Stimulated activated CD4-positive, alpha-beta T cell treated with anti-CD3 and anti-CD28 coated beads, Interleukin-15, amount 100 ng/mL, for 1 hour (primary cell): ENCODE data around the gene FMN2.
"Not testable (repeated sequence)": the region's sequence is repeated elsewhere in the genome, so short reads cannot be mapped to it uniquely, and the experiment has no call there.

ENCODE experiments used
- DNase-seq, 2 donors: peaks; one replicate each; pipeline ENCODE4 v3.0.0-alpha.2; 2020; ENCODE audit warnings: low read depth in 1 of 2, low spot score in 1 of 2

The FMN2 gene

DNA sequence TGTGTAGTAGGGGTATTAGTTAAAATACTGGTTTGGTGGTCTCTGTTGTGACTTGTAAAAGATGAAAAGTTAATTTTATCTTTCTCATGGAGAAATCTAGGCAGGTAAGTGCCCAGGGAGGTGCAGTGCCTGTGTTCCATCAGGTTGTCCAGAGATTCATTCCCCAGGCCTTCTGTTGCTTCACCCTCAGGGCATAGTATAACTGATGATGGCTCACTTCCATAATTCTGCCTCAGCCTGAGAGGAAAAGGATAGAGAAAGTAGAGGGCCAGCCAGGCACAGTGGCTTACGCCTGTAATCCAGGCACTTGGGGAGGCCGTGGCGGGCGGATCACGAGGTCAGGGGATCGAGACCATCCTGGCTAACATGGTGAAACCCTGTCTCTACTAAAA lies 153.9 kb downstream of the FMN2 start:
- DNase-seq, result no peak

DNA sequence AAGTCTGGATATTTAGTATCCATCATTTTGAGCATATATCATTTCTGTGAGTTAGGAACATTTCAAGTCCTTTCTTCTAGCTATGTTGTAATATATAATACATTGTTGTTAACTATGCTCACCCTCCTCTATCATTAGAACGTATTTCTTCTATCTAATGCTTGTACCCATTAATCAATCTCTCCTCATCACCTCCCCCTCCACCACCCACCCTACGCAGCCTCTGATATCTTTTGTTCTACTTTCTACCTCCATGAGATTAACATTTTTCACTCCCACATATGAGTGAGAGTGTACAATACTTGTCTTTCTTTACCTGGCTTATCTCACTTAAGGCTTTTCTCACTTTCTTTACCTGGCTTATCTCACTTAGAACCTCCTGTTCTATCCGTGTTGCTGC lies 156.2 kb downstream of the FMN2 start:
- no peak for DNase-seq

DNA sequence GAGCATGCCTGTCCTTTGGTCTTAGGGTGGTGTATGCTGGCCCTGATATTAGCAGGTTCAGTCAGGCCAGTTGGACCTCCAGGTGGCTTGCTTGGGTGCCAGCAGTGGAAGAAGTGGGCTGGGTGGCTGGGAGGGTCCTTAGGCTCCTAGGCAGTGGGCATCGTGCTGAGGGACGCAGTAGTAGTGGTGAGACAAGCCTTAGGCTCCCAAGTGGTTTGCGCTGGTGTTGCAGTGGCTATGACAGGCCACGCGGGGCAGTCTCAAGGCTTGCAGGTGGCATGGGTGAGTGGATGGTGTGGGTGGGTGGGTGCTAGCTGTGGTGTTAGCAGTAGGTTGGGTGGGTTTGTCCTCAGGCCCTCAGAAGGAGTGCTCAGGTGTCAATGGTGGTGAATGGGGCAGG lies 162.3 kb downstream of the FMN2 start:
- no peak for DNase-seq

DNA sequence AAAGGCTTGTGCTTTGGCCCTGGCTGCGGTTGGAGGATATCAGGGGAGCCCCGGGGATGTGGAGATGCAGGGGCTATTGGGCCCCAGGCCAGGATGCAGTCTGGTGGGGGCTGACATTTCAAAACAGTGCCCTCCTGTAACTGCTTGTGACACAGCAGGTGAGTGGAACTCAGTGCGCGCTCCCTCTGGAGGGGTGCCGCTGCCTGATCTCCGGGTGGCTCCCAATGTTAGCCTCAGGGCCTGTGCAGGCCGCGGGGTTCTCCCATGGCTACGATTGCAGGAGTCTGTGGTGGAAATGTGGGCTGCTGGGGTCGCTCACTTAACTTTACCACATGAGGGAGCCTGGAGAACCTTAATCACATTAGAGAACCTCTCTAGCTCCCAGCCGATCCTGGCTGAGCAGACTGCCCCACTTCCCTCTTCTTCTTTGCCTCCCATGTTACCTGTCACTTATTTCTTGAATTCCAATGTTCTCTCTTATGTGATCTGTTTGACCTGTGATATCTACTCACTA lies 163.2 kb downstream of the FMN2 start:
- DNase-seq, result no peak

DNA sequence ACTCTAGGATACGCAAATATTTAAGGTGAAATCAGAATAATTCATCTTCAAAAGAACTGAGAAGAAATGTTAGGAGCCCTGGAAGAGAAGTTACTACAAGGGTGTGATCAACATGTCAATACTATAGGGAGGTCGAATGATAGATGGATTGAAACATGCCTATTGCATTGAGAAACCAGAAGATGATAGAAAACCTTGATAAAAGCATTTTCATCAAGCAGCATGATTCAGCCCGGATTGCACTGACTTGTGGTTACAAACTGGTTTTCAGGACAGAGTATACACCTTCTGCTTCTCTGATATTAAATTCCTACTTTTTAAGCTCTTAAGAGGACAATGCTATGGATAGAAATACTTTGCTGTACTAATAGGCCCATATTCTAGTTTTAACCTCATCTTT lies 164.2 kb downstream of the FMN2 start:
- no peak for DNase-seq

DNA sequence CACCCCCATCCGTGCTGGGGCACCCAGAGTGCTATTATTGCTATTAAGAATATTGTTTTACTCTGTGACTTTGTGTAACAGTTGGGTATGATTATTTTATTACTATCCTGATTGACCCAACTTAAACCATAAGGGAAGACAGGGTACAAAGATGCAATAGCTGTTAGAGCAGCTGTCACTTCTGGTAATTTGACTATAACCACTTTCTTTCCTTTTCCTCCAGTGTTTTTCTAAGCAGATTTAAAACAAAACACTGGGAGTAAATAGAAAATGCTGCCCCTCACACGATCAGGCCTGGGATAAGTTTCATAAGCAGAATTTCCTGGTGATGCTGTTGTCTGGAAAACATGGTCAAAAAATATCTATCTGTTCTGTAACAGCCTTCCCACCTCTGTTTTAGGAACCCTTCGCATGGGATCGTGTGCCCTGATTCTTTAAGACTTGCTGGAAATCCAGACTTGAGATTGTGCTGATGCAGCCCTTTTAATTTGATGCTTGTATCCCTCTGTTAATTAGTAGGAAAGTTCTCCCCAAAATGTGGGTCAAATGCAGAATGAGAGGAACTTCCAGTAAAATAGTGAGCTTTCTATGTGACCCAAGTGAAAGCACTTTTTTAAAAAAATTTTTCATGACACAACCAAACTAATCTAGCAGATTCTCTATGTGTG lies 165.3 kb downstream of the FMN2 start:
- no peak for DNase-seq

DNA sequence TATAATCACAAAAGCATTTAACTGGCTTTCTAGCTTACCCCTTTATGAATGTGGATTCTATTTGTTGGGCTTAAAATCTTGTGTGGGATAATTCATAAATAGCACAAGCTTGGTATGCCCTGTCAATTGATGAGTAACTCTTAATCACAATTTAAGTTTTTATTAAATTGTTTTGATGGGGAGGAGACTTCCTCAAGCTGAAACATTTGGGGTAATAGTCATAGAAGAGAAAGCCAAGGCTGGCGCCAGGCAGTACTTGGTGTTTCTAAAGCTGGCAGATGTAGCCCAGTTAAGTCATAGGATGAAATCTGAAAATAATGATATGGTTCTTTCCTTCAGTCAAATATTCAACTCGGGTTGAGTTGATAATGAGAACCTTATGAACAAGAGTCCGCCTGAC lies 167.2 kb downstream of the FMN2 start:
- DNase-seq, result no peak

DNA sequence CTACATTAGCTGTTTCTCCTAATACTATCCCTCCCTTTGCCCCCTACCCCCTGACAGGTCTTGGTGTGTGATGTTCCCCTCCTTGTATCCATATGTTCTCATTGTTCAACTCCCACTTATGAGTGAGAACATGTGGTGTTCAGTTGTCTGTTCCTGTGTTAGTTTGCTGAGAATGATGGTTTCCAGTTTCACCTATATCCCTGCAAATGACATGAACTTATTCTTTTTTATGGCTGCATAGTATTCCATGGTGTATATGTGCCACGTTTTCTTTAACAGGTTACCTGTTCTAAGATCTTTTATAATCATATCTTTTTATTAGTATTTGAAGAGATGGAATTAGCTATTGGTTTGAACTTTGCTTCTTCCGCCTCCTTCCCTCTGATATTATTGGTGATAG lies 172.8 kb downstream of the FMN2 start:
- DNase-seq, result not testable (repeated sequence)

DNA sequence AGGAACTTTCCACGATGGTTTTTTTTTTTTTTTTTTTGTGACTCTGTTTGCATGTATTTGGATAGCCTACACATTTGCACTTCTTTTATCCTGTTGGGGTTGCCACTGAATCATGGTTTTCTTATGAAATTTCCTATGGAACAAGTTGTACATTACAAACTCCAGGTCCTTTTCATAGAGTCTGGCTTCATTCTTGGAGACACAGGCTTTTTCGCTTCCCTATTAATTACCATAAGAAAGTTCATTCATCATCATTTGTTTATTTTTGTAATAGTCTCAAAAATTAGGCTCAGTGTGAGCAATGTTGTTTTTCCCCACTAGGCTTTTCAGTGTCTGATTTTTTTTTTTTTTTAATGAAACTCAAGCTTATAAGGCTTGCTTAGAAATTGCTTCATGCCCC lies 179.4 kb downstream of the FMN2 start:
- DNase-seq, result no peak

DNA sequence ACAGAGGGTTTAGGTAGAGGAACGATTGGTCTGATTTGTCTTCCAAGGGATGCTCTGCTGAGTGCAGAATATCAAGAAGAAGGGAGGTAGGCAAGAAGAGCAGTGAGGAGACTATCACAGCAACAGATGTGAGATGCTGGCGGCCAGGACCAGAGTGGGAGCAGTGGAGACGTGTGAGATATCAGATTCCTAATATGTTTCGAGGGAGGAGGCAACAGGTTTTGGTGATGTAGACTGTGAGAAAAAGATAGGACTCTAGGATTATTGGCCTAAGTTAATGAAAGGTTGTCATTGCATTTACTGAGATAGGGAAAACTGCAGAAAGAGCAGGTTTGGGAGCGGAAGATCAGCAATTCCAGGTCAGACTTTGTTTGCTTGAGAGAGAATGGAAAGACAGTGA lies 182.9 kb downstream of the FMN2 start:
- no peak for DNase-seq

DNA sequence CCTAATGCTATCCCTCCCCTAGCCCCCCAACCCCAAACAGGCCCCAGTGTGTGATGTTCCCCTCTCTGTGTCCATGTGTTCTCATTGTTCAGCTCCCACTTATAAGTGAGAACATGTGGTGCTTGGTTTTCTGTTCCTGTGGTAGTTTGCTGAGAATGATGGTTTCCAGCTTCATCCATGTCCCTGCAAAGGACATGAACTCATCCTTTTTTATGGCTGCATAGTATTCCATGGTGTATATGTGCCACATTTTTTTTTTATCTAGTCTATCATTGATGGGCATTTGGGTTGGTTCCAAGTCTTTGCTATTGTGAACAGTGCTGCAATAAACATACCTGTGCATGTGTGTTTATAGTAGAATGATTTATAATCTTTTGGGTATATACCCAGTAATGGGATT lies 183.5 kb downstream of the FMN2 start:
- DNase-seq, result not testable (repeated sequence)

DNA sequence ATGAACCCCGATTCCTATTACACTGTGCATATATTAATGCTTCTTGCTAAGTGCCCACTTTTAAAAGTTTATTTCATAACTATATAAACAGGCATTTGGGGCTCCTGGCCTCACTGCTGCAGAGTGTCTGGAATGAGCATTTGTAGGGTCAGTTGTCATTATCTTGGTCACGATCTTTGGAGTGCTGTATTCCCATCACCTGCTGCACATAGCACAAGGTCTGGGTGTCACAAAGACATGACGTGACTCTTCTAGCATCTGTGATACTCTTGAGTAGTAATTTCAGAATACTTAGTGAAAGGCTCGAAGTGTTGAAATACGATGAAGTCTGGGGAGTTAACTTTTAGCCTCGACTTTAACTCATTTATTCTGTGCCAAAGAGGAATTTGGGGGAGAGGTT lies 186.4 kb downstream of the FMN2 start:
- DNase-seq, result no peak

DNA sequence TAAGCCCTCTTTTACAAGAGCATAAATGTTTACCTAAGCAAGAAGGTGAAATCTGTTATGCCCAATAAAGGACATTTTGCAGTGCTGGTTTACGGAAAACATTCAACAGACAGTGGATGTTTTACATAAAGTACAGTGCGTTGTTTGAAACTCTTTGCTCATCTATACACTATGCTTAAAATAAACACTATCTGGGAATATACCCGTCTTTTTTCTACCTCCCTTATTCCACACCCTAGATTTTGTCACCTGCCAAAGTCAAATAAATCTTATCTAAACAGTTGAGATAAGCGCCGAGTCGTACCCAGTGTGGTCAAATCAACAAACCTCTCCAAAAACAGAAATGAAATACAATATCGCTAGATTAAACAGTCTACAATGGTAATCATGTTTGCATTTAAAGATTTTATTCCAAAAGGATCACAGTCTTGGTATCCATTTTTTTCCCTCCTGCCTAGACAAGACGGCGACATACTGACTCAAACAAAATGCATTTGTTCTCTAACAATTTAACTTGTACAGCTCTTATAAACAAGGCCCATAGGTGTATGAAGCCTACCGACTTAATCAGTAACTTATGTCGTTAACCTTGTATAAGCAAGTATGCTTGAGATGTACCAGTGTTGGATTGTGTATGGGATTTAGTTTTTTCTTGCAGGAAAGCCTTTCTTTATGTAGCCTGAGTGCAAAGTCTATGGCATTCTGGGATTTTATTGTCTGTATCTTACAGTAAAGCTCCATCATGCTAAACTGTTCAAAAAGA lies 189.1 kb downstream of the FMN2 start:
- DNase-seq, result no peak

DNA sequence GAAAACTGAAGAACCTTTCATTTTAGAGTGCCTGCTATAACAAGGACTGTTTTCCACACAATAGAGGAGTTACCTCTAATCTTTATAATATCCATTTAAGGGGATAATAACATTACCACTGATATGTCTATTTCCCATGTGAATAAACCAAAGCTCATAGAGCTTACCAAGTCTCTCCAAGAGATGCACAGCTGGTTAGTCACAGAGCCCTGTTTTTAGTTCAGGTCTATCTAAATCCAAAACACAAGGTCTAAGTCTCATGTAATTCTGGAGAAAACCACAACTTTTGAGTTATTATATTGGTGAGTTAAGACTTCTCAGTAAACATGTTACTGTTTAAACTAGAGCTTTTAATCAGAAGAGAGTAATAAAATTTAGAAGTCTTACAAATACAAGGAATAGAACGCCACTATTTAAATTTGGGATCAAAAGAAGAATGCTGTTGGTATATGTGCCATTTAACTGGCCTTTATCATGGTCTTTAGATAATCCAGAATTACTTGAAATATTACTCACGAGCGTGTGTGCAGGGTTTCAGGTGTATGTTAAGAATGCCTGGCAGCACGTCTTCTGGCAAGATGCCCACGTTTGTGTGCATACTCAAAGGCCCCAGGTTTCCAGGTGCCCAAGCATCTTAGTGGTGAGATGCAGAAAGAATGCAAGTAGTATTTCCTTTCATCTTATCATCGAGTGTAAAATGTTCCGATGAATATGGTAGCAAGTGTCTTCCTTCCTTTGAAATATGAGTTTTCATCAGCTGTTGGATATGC lies 190.6 kb downstream of the FMN2 start:
- DNase-seq, result no peak

DNA sequence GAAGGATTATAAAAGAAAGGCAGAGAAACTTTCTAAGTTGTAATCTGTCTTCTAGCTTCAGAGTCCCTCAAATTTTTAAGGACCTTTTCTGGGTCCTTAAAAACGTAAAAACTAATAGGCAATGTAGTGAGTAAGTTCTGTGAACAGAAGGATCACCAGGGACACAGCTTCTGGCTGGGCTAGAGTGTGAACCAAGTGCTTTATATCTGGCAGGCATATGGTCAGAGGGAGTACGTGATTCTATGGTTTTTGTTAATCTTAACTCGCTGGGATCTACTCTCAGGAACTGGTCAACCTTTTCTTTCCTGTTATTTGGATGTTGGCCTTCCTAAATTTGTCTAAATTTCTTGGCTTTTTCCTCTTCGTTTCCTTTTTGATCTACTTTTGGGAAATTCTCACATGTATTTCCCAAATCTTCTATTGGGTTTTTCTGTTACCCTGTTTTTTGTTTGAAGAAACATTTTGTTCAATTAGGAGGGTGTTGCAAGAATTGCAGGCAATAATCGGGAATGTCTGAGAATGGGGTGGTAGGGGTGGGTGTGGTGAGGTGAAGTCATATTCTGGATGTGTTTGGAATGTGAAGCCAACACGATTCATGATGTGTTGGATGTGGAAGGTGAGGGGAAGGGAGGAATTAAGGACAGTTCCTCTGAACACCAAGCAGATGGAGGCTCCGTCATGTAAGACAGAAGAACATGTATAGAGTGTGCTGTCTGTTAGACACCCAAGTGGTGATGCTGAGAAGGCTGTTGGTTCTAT lies 193.2 kb downstream of the FMN2 start:
- DNase-seq, result no peak

DNA sequence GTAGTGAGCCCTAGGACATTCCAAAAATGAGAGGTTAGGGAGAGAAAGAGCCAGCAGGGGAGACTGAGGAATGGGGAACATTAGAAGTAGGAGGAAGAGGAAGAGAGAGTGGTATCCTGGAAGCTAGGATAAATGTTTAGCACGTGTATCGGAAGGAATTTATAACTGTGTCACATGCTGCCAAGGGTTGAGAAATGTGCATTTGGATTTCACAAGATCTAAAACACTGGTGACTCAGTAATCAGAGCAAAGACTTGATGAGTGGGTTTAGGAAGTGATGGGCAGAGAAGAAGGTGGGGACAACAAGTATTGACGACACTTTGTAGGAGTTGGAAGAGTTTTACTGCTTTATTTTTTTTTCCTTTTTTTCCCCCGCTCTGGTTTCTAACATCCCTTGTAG lies 193.9 kb downstream of the FMN2 start:
- no peak for DNase-seq

DNA sequence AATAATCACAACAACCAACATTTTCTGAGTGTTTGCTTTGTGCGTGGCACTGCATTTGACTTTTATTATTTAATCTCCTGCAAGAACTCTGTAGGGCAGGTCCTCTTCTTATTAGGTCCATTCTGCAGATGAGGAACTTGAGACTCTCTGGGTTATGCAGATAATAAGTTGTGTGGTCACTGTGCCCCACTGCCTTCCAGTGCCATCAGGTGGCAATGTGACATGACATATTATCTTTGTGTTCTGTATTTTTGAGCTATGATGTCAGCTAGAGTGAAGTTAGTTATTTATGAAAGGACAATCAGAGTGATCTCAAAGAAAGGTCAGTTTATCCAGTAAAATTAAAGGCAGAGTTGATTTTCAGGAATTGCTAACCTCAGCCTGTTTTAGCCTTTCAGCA lies 196.0 kb downstream of the FMN2 start:
- DNase-seq, result no peak

DNA sequence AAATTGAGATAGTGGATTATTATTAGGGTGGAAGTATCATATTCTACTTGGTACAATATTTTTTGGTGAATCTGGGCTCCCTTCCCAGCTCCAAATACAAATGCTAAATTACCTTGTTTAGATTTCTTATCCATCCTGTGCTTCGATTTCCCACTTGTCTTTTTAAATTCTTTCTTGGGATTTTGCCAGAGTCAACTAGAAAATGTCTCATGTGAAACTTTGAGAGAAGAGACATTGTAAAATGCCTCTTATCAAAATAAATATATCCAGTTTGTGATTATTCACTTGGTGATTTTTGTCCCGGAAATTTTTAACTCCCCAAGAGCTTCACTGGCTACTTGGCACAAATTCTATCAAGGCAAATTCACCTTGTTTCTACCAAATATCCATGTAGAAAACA lies 202.0 kb downstream of the FMN2 start:
- DNase-seq, result no peak

DNA sequence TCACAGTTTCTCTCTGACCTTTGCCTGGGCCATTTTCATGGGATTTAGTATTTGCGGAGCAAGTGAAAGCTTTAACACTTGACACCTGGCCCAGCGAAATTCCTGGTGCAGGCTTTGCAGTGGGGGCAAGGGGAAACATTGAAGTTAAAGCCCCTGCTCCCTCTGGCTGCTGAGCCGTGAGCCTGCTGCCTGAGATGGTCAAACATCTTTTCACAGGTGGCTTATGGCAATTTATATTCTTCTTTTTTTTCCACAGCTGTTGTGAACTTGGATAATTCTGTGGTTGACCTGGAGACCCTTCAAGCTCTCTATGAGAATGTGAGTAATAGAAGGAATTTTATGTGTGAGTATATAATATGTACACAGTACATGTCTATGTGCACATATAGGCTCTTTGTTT lies 202.9 kb downstream of the FMN2 start:
- no peak for DNase-seq

DNA sequence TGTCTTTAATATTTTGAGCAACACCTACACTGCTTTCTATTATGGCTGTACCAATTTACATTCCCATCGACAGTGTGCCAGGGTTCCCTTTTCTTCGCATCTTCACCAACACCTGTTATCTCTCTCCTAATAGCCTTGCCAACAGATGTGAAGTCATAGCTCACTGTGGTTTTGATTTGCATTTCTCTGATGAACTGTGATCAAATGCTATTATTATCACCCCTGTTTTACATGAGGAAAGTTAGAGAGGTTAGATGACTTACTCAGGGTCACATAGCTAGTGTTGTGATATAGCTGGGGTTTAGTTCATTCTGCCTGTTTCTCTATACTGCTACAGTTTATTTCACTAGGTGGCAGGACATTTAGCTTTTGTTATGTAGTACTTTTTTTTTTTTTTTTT lies 204.1 kb downstream of the FMN2 start:
- no peak for DNase-seq

DNA sequence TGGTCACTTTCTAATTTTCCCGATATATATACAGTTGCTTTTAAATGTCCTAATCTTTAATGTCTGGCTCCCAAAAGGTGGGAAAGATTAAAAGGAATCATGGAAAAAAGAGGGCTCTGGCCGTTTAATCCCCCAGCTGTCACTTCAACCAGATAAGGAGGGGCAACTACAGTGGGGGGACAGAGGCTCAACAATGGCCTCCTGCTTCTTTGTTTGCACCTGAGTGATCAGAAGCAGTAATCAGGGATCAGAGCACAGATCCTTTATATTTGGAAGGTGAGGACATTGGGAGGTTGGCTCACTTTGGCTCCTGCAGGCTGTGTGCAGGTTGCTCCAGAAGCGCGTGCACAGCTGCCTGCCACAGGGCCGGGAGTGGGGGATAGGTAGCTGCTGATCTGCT lies 212.8 kb downstream of the FMN2 start:
- DNase-seq, result no peak
